SK-N-SH treated with all-trans-retinoic acid at 6 μM for 48 hours (cell line): Measurements from ENCODE around the gene TUB.

ENCODE experiments used
- ATAC-seq: fragments of 200-7000 bp; cut with Tn5 transposase; 3 replicates; pipeline ENCODE4 v1.9.1; 2020; ENCODE audit warnings: mild to moderate bottlenecking, moderate library complexity
- ARNTL ChIP-seq: fragments of 450-650 bp; formaldehyde crosslinking; IDR thresholded peaks from 2 replicates; pipeline ENCODE4 v1.5.0; 2020; ENCODE audit warnings: low read depth, mild to moderate bottlenecking, moderate library complexity, borderline replicate concordance
- BACH2 ChIP-seq: fragments of 250-450 bp; sonication (Bioruptor Pico); IDR thresholded peaks from 2 replicates; pipeline ENCODE4 v1.9.0; 2021; ENCODE audit warnings: mild to moderate bottlenecking, borderline replicate concordance
- CSDC2 ChIP-seq: fragments of 250-450 bp; sonication (Bioruptor Pico); IDR thresholded peaks from 2 replicates; pipeline ENCODE4 v1.5.0; 2020; ENCODE audit warnings: mild to moderate bottlenecking, moderate library complexity
- ESRRG ChIP-seq: fragments of 250-450 bp; sonication (Bioruptor Pico); IDR thresholded peaks from 2 replicates; pipeline ENCODE4 v1.6.1; 2021; ENCODE audit warnings: mild to moderate bottlenecking
- GLIS3 ChIP-seq: fragments of 250-450 bp; sonication (Bioruptor Pico); IDR thresholded peaks from 2 replicates; pipeline ENCODE4 v1.5.0; 2020; ENCODE audit warnings: mild to moderate bottlenecking, moderate library complexity
- ISL1 ChIP-seq: fragments of 250-450 bp; sonication (Bioruptor Pico); IDR thresholded peaks from 2 replicates; pipeline ENCODE4 v2.1.2; 2022; ENCODE audit warnings: mild to moderate bottlenecking, moderate library complexity
- OSR1 ChIP-seq: fragments of 250-450 bp; sonication (Bioruptor Pico); IDR thresholded peaks from 2 replicates; pipeline ENCODE4 v1.8.0; 2022; ENCODE audit warnings: moderate library complexity, mild to moderate bottlenecking, inconsistent platforms
- PPARA ChIP-seq: fragments of 250-450 bp; sonication (Bioruptor Pico); IDR thresholded peaks from 2 replicates; pipeline ENCODE4 v1.5.0; 2020; ENCODE audit warnings: mild to moderate bottlenecking, borderline replicate concordance
- RARB ChIP-seq: fragments of 250-450 bp; sonication (Bioruptor Pico); IDR thresholded peaks from 2 replicates; pipeline ENCODE4 v1.8.0; 2021; ENCODE audit warnings: mild to moderate bottlenecking, moderate library complexity
- TCF4 ChIP-seq: fragments of 250-450 bp; sonication (Bioruptor Pico); IDR thresholded peaks from 2 replicates; pipeline ENCODE4 v1.8.0; 2021; ENCODE audit warnings: mild to moderate bottlenecking, moderate library complexity, borderline replicate concordance
- TOX ChIP-seq: fragments of 250-450 bp; sonication (Bioruptor Pico); IDR thresholded peaks from 2 replicates; pipeline ENCODE4 v1.8.0; 2021; ENCODE audit warnings: mild to moderate bottlenecking, moderate library complexity, borderline replicate concordance
- ZFP3 ChIP-seq: fragments of 250-450 bp; sonication (Bioruptor Pico); IDR thresholded peaks from 2 replicates; pipeline ENCODE4 v1.5.0; 2020; ENCODE audit warnings: mild to moderate bottlenecking, moderate library complexity
- ZFP30 ChIP-seq: fragments of 450-650 bp; formaldehyde crosslinking; IDR thresholded peaks from 2 replicates; pipeline ENCODE4 v1.5.0; 2022; ENCODE audit warnings: mild to moderate bottlenecking, moderate library complexity
- ZNF565 ChIP-seq: fragments of 450-650 bp; formaldehyde crosslinking; conservative IDR thresholded peaks from 2 replicates; pipeline ENCODE4 v1.5.0; 2020; ENCODE audit warnings: low read depth, mild to moderate bottlenecking, moderate library complexity
- ZNF70 ChIP-seq: fragments of 450-650 bp; formaldehyde crosslinking; IDR thresholded peaks from 2 replicates; pipeline ENCODE4 v1.5.0; 2020; ENCODE audit warnings: mild to moderate bottlenecking, moderate library complexity
- ZNF8 ChIP-seq: fragments of 450-650 bp; formaldehyde crosslinking; IDR thresholded peaks from 2 replicates; pipeline ENCODE4 v1.5.0; 2020; ENCODE audit warnings: mild to moderate bottlenecking, moderate library complexity
- TF ChIP-seq, protein P1 (sequence below): fragments of 250-450 bp; sonication (Bioruptor Pico); IDR thresholded peaks from 2 replicates; pipeline ENCODE4 v1.8.0; 2020; ENCODE audit warnings: mild to moderate bottlenecking, moderate library complexity, borderline replicate concordance
- TF ChIP-seq, protein P2 (sequence below): fragments of 250-450 bp; sonication (Bioruptor Pico); IDR thresholded peaks from 2 replicates; pipeline ENCODE4 v1.8.0; 2021; ENCODE audit warnings: low read depth, mild to moderate bottlenecking, moderate library complexity, borderline replicate concordance
- TF ChIP-seq, protein P3 (sequence below): fragments of 250-450 bp; sonication (Bioruptor Pico); IDR thresholded peaks from 2 replicates; pipeline ENCODE4 v1.5.0; 2020; ENCODE audit warnings: mild to moderate bottlenecking, moderate library complexity

The TUB gene

DNA sequence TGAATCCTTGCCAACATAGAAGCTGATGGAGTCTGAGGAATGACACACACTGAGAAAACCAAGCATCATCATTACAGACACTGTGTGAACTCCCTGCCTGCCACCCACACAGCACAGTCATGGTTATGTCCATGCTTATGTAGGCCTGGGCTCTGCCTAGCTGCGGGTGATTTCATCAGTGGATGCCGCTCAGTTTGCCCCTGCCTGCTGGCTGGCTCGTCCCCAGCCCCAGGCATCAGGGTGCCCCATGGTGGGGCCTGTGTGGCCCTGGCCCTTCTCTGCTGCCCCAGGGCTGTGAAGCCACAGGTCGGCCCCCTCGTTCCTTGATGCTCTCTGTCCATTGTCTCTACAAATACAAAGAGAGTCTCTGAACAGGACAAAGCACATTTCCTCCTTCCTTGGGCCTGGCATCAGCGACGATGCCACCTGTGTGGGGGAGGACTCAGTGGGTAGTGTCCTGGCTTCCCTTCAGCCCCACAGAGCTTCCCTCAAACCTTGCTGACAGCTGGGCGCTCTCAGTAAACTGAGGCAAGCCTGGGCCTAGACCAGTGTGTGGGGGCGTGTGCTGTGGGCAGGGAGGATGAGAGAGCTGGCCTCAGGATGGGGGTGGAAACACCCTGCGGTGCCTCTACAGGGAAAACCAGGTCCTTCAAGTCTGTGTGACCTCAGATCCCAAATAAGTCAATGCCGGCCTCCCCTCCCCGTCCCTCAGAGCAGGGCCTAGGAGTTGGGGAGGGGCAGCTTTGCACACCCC is 20.0 kb upstream of the TUB start:
- no peak for ATAC-seq
- TF ChIP-seq, protein P1, sequence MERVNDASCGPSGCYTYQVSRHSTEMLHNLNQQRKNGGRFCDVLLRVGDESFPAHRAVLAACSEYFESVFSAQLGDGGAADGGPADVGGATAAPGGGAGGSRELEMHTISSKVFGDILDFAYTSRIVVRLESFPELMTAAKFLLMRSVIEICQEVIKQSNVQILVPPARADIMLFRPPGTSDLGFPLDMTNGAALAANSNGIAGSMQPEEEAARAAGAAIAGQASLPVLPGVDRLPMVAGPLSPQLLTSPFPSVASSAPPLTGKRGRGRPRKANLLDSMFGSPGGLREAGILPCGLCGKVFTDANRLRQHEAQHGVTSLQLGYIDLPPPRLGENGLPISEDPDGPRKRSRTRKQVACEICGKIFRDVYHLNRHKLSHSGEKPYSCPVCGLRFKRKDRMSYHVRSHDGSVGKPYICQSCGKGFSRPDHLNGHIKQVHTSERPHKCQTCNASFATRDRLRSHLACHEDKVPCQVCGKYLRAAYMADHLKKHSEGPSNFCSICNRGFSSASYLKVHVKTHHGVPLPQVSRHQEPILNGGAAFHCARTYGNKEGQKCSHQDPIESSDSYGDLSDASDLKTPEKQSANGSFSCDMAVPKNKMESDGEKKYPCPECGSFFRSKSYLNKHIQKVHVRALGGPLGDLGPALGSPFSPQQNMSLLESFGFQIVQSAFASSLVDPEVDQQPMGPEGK (CRISPR knock-in tag) = no peak
- TF ChIP-seq CSDC2 (no peak), RARB (no peak)

DNA sequence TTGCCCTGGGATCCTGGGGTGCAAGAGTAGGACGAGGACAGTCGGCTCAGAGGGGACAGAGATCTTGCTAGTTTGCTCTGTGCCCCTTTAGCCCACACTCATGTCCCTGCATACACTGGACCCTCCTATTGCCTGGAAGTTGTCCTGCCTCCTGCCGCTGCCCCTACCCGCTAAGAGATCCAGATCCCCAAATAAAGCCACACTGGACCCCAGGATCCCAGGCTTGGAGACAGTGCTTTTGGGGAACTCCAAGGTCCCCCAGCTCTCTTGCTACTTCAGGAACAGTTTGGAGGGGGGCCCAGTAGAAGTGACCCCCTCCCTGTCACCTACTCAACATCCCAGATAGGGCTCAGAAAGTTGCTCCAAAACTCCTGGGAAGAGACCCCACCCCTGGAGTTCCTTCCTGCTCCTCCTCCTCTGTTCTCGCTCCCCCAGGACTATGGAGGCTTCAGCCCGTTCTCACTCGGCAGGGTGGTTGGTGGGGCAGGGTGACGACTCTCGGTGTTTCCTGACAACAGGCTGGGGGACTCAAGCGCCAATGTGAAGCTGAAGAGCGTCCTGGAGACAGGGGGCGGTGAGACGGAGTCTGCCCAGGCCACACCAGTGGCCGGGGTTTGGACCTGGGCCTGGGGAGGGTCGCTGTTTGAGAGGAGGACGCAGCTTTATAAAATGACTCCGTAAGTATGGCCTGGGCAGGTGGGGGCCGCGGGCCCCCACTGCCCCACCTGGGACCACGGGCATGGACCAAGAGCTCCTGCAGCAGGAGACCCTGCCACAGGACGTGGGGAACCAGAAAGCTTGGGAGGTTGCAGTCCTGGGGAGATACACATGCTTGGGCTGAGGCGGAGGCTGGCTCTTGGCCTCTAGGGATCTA is 19.2 kb upstream of the TUB start:
- TF ChIP-seq ISL1 = no peak
- TF ChIP-seq, protein P1 (CRISPR knock-in tag) = no peak
- TF ChIP-seq GLIS3 (CRISPR knock-in tag) = no peak
- no peak for TF ChIP-seq ESRRG (CRISPR knock-in tag)
- TF ChIP-seq TCF4 (CRISPR knock-in tag) = no peak
- TF ChIP-seq, protein P2, sequence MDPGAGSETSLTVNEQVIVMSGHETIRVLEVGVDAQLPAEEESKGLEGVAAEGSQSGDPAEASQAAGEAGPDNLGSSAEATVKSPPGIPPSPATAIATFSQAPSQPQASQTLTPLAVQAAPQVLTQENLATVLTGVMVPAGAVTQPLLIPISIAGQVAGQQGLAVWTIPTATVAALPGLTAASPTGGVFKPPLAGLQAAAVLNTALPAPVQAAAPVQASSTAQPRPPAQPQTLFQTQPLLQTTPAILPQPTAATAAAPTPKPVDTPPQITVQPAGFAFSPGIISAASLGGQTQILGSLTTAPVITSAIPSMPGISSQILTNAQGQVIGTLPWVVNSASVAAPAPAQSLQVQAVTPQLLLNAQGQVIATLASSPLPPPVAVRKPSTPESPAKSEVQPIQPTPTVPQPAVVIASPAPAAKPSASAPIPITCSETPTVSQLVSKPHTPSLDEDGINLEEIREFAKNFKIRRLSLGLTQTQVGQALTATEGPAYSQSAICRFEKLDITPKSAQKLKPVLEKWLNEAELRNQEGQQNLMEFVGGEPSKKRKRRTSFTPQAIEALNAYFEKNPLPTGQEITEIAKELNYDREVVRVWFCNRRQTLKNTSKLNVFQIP = no peak
- no peak for TF ChIP-seq CSDC2
- no peak for TF ChIP-seq ZNF70 (CRISPR knock-in tag)
- TF ChIP-seq ZNF565 = no peak
- TF ChIP-seq, all 23 proteins: peak for 0
- no peak for ATAC-seq

DNA sequence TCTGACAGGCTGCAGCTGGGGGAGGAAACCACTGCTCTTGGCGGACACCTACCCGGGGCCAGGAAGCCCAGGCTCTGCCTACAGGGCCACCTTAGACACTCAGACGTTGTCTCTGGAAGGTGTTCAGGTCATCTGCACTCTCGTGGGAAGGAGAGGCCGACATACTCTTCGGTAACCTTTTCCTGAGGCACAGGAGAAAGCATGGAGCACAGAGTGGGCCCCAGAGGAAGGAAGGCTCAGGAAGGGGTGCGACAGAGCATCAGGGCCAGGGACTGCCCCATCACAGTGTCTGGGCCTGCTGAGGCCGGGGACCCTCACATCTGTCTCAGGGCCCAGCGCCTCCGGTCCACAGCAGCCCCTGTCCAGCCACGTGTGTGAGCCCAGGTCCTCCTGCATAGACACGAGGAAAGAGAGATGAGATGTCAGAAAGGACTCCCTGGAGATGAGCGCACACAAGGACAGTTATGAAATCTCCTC is 18.2 kb upstream of the TUB start:
- TF ChIP-seq ZNF565 = no peak
- TF ChIP-seq, protein P1 (CRISPR knock-in tag) = no peak
- no peak for TF ChIP-seq ARNTL (CRISPR knock-in tag)
- TF ChIP-seq ZFP3 = no peak
- TF ChIP-seq GLIS3 (CRISPR knock-in tag) = no peak
- no peak for TF ChIP-seq TOX
- TF ChIP-seq CSDC2 = no peak
- TF ChIP-seq, protein P3, sequence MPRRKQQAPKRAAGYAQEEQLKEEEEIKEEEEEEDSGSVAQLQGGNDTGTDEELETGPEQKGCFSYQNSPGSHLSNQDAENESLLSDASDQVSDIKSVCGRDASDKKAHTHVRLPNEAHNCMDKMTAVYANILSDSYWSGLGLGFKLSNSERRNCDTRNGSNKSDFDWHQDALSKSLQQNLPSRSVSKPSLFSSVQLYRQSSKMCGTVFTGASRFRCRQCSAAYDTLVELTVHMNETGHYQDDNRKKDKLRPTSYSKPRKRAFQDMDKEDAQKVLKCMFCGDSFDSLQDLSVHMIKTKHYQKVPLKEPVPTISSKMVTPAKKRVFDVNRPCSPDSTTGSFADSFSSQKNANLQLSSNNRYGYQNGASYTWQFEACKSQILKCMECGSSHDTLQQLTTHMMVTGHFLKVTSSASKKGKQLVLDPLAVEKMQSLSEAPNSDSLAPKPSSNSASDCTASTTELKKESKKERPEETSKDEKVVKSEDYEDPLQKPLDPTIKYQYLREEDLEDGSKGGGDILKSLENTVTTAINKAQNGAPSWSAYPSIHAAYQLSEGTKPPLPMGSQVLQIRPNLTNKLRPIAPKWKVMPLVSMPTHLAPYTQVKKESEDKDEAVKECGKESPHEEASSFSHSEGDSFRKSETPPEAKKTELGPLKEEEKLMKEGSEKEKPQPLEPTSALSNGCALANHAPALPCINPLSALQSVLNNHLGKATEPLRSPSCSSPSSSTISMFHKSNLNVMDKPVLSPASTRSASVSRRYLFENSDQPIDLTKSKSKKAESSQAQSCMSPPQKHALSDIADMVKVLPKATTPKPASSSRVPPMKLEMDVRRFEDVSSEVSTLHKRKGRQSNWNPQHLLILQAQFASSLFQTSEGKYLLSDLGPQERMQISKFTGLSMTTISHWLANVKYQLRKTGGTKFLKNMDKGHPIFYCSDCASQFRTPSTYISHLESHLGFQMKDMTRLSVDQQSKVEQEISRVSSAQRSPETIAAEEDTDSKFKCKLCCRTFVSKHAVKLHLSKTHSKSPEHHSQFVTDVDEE (CRISPR knock-in tag) = no peak
- TF ChIP-seq OSR1 (CRISPR knock-in tag) = no peak
- TF ChIP-seq BACH2 (CRISPR knock-in tag) = no peak
- TF ChIP-seq PPARA (CRISPR knock-in tag) = no peak
- no peak for TF ChIP-seq RARB
- TF ChIP-seq ZNF8 (CRISPR knock-in tag) = no peak
- no peak for TF ChIP-seq TCF4 (CRISPR knock-in tag)
- no peak for TF ChIP-seq ZFP30 (CRISPR knock-in tag)
- ATAC-seq = no peak
